Activated T-helper 1 cell treated with Interleukin-2 at 50 U/mL for 16 hours (primary cell): ENCODE results near the gene PRKD3.

ENCODE experiments used
- DNase-seq: peaks from one replicate; pipeline ENCODE4 v3.0.0-alpha.2; 2020; ENCODE audit warnings: low read depth

Gene PRKD3

GRCh38 chr2:37324786-37325624 lies at the start of gene PRKD3:
Gene PRKD3, minus strand, starts transcription at chr2:37324833. Its CDS starts 8,309 bp downstream, at chr2:37316524.
- DNase-seq, result peak; percentile 13

GRCh38 chr2:37372000-37372399 lies 47.4 kb upstream of the PRKD3 start:
- DNase-seq, result no peak

GRCh38 chr2:37370666-37371065 lies 46.0 kb upstream of the PRKD3 start:
- DNase-seq, result no peak

GRCh38 chr2:37367984-37368383 lies 43.4 kb upstream of the PRKD3 start:
- DNase-seq, result no peak

GRCh38 chr2:37367310-37367709 lies 42.7 kb upstream of the PRKD3 start:
- DNase-seq, result no peak

- no peak for DNase-seq
Observed at GRCh38 chr2:37366773-37367172, 42.1 kb upstream of the PRKD3 start.

GRCh38 chr2:37365669-37366068 lies 41.0 kb upstream of the PRKD3 start:
- no peak for DNase-seq

- DNase-seq, result no peak
Observed at GRCh38 chr2:37364351-37364750, 39.7 kb upstream of the PRKD3 start.

- no peak for DNase-seq
Observed at GRCh38 chr2:37361994-37362698, 37.5 kb upstream of the PRKD3 start.

- no peak for DNase-seq
Observed at GRCh38 chr2:37361216-37361815, 36.7 kb upstream of the PRKD3 start.

- DNase-seq, result no peak
Observed at GRCh38 chr2:37358466-37358865, 33.8 kb upstream of the PRKD3 start.

GRCh38 chr2:37357530-37357929 lies 32.9 kb upstream of the PRKD3 start:
- DNase-seq, result no peak

GRCh38 chr2:37357069-37357468 lies 32.4 kb upstream of the PRKD3 start:
- DNase-seq, result no peak

GRCh38 chr2:37356299-37356698 lies 31.7 kb upstream of the PRKD3 start:
- DNase-seq, result no peak

GRCh38 chr2:37355735-37356134 lies 31.1 kb upstream of the PRKD3 start:
- no peak for DNase-seq

- DNase-seq, result no peak
Observed at GRCh38 chr2:37354531-37354930, 29.9 kb upstream of the PRKD3 start.

GRCh38 chr2:37350034-37350433 lies 25.4 kb upstream of the PRKD3 start:
- no peak for DNase-seq

- DNase-seq, result no peak
Observed at GRCh38 chr2:37349231-37349860, 24.7 kb upstream of the PRKD3 start.

- DNase-seq, result no peak
Observed at GRCh38 chr2:37348155-37348554, 23.5 kb upstream of the PRKD3 start.

GRCh38 chr2:37344453-37345361 lies 20.1 kb upstream of the PRKD3 start, which contains the start of gene QPCT:
Gene QPCT, plus strand, starts transcription at chr2:37344630. Its CDS starts 102 bp downstream, at chr2:37344732.
- peak; percentile 58 for DNase-seq
